Suprapubic skin (tissue), 4 donors: ENCODE results near the gene PPP1R2C. TPM values are rescaled to one million over a fixed set of nuclear protein-coding genes. Genes with fewer than 3 reads are reported as not detected.
A peak's percentile ranks its signal among the peaks of the same experiment; 100 is the strongest.

Experiments
- DNase-seq, 2 donors: peaks; one replicate each; pipeline ENCODE4 v3.0.0-alpha.2; 2019; ENCODE audit warnings: low spot score in 2 of 2
- H3K27ac ChIP-seq: fragments of 200-600 bp; sonication (generic); one replicate; pipeline ENCODE4 v1.5.1; 2019
- H3K27me3 ChIP-seq: fragments of 200-600 bp; sonication (generic); one replicate; pipeline ENCODE4 v1.5.1; 2019
- H3K36me3 ChIP-seq: fragments of 200-600 bp; sonication (generic); one replicate; pipeline ENCODE4 v1.5.1; 2019
- H3K4me1 ChIP-seq: fragments of 200-600 bp; sonication (generic); one replicate; pipeline ENCODE4 v1.5.1; 2019
- H3K4me3 ChIP-seq: fragments of 200-600 bp; sonication (generic); one replicate; pipeline ENCODE4 v1.5.1; 2019; ENCODE audit warnings: mild to moderate bottlenecking
- H3K9me3 ChIP-seq: fragments of 200-600 bp; sonication (generic); one replicate; pipeline ENCODE4 v1.5.1; 2019
- CTCF ChIP-seq, 2 donors: fragments of 200-600 bp in 1 of 2; fragments of 450-650 bp in 1 of 2; sonication (generic) in 1 of 2; IDR thresholded peaks; one replicate each; pipeline ENCODE4 v1.5.1; 2016 to 2019; ENCODE audit warnings: antibody characterized with exemption in 2 of 2, mild to moderate bottlenecking in 1 of 2, moderate library complexity in 1 of 2
- EP300 ChIP-seq: sonication (generic); formaldehyde crosslinking; IDR thresholded peaks from one replicate; pipeline ENCODE4 v1.6.1; 2017; ENCODE audit warnings: antibody characterized with exemption
- POLR2A ChIP-seq, 2 donors: fragments of 450-650 bp; IDR thresholded peaks; one replicate each; pipeline ENCODE4 v1.6.1; 2017; ENCODE audit warnings: antibody characterized with exemption in 2 of 2, mild to moderate bottlenecking in 2 of 2, moderate library complexity in 2 of 2
- POLR2AphosphoS5 ChIP-seq, 3 donors: sonication (generic); formaldehyde crosslinking; IDR thresholded peaks; one replicate each; pipeline ENCODE4 v1.6.1; 2017; ENCODE audit warnings: antibody characterized with exemption in 3 of 3
- WGBS: methylation state at CpG from one replicate; pipeline ENCODE4 v1.1.5; 2018; 5-methylcytosine and 5-hydroxymethylcytosine counted together
- total RNA-seq, 4 donors: library from RNA; depleted of rRNA; stranded (reverse); fragments of >200 nt; gene quantifications; one replicate each; pipeline ENCODE4 v1.1.0, GENCODE V29; 2016

PPP1R2C gene
- total RNA-seq, 4 donors from 2014 or later = not detected

DNA sequence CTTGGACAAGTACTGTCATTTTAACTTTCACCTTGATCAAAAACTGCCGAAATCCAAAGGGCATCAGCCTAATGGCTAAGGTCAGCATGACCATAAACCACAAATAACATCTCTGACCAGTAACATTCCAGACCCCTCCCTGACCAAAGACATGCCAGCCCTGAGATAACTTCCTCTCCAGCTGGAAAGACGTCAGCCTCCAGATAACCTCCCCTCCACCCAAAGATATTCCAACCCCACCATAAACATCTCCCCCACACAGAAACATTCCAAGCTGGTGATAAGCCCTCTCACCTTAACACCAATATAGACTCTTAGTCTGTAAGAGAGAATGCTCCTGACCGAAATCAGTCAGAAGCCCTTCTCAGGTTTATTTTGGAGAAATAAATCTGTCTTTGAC is 7.4 kb downstream of the PPP1R2C start:
- no peaks in the 10 kb centered on the region for H3K36me3 ChIP-seq
- H3K4me1 ChIP-seq = no peaks in the 10 kb centered on the region
- no peak for TF ChIP-seq POLR2A (IDR thresholded peaks at IDR 0.05)
- TF ChIP-seq EP300 = no peak
- TF ChIP-seq CTCF (IDR thresholded peaks at IDR 0.05) = no peak
- TF ChIP-seq POLR2AphosphoS5 (IDR thresholded peaks at IDR 0.05) = no peak
- 82% methylated on average over 3 of the region's 3 CpGs for WGBS
- H3K4me3 ChIP-seq = no peak overlapping the region
- H3K27me3 ChIP-seq = no peaks in the 10 kb centered on the region
- no peaks in the 10 kb centered on the region for H3K9me3 ChIP-seq
- no peak overlapping the region for H3K27ac ChIP-seq
- DNase-seq = no peak

- Histone ChIP-seq H3K4me3 (no peak overlapping the region), H3K36me3 (no peaks in the 10 kb centered on the region), H3K4me1 (peaks cover 6% of the 10 kb centered on the region), H3K27ac (no peak overlapping the region), H3K9me3 (no peaks in the 10 kb centered on the region), H3K27me3 (no peaks in the 10 kb centered on the region)
- 79% methylated on average over 1 of the region's 1 CpG for WGBS
- TF ChIP-seq POLR2AphosphoS5 (IDR thresholded peaks at IDR 0.05) (no peak), EP300 (no peak), POLR2A (IDR thresholded peaks at IDR 0.05) (no peak), CTCF (IDR thresholded peaks at IDR 0.05) (no peak)
- DNase-seq = no peak
These were observed 18.1 kb downstream of the PPP1R2C start for GRCh38 chrX:42759881-42760280.

DNA sequence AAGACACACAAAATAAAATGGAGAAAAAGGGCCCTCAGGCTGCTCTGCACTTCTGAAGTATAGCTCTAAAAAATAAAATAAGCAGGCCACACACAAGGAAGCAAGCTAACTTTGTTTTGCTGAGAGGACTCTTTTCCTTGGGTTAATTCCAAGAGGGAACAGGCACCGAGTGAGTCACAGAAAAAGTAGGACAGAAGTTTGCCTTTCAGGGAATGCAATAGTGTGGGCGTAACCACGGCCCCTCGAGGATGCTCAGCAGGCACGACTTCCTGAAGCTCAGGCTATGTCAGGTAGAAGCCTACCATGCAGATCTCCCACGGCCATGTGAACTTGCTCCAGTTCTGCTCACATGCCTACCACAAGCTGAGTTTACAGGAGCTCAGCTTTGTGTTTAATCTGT is 22.1 kb downstream of the PPP1R2C start:
- WGBS = 21% methylated on average over 5 of the region's 6 CpGs

DNA sequence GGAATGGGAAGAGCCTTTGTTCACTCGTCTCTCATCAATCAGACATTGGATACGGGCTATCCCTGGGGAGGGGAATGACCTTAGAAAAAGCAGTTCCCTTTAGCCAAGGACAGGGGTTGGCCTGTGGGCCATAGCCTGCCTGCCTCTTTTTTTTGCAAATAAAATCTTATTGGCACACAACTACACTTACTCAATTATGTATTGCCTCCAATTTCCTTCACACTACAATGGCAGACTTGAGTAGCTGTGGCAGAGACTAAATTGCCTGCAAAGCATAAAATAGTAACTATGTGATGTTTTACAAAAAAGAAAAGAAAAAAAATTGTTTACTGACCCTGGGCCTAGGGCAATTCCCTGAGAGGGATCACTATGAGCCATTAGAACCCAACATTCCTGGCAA is 23.4 kb downstream of the PPP1R2C start:
- TF ChIP-seq POLR2A (IDR thresholded peaks at IDR 0.05) (no peak), CTCF (IDR thresholded peaks at IDR 0.05) (no peak), POLR2AphosphoS5 (IDR thresholded peaks at IDR 0.05) (no peak), EP300 (no peak)
- 56% methylated on average over 2 of the region's 2 CpGs for WGBS
- H3K27ac ChIP-seq = no peak overlapping the region
- no peak overlapping the region for H3K4me3 ChIP-seq
- no peaks in the 10 kb centered on the region for H3K9me3 ChIP-seq
- no peak for DNase-seq
- no peaks in the 10 kb centered on the region for H3K27me3 ChIP-seq
- no peaks in the 10 kb centered on the region for H3K36me3 ChIP-seq
- H3K4me1 ChIP-seq = peaks cover 10% of the 10 kb centered on the region

More for the DNA sequence above, 22.1 kb downstream of the PPP1R2C start:
- no peak for TF ChIP-seq POLR2AphosphoS5 (IDR thresholded peaks at IDR 0.05)
- no peak for TF ChIP-seq POLR2A (IDR thresholded peaks at IDR 0.05)
- TF ChIP-seq EP300 = no peak
- TF ChIP-seq CTCF (IDR thresholded peaks at IDR 0.05) = no peak
- DNase-seq = peak in 1 of 2 donors; percentile 63
- Histone ChIP-seq H3K4me3 (no peak overlapping the region), H3K27ac (no peak overlapping the region), H3K9me3 (no peaks in the 10 kb centered on the region), H3K4me1 (peaks cover 10% of the 10 kb centered on the region), H3K27me3 (no peaks in the 10 kb centered on the region), H3K36me3 (no peaks in the 10 kb centered on the region)

DNA sequence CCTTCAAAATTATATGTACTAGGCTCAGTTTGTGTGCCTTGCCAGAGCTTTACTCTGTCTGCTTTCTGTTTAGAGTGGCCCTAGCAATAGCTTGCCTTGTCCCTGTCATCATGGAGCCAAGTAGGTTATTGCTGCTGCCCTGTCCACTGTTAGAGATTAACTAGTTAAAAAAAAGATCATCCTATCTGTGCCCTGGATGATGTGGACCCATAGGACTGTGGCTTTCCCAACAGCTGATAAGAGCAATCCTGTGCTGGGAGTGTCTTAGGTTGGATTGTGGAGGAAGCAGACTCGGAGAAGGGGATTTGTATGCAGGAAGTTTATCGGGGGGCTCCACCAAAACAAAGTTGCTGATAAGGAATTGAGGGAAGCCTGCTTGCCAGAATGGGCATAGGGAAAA is 23.8 kb downstream of the PPP1R2C start:
- no peak overlapping the region for H3K4me3 ChIP-seq
- no peaks in the 10 kb centered on the region for H3K9me3 ChIP-seq
- no peak for DNase-seq
- no peaks in the 10 kb centered on the region for H3K27me3 ChIP-seq
- 66% methylated on average over 2 of the region's 2 CpGs for WGBS
- no peak for TF ChIP-seq POLR2A (IDR thresholded peaks at IDR 0.05)
- no peak for TF ChIP-seq CTCF (IDR thresholded peaks at IDR 0.05)
- TF ChIP-seq EP300 = no peak
- no peak for TF ChIP-seq POLR2AphosphoS5 (IDR thresholded peaks at IDR 0.05)
- no peaks in the 10 kb centered on the region for H3K36me3 ChIP-seq
- peaks cover 10% of the 10 kb centered on the region for H3K4me1 ChIP-seq
- H3K27ac ChIP-seq = no peak overlapping the region
